HG02884 (cell line): ENCODE measurements around the gene DISP2.

Source experiments
- ATAC-seq: cut with Tn5 transposase; IDR thresholded peaks from one replicate; pipeline ENCODE4 v1.9.1; 2021; ENCODE audit warnings: mild to moderate bottlenecking, moderate library complexity; ENCODE audit not compliant: unreplicated experiment

Gene DISP2

DNA sequence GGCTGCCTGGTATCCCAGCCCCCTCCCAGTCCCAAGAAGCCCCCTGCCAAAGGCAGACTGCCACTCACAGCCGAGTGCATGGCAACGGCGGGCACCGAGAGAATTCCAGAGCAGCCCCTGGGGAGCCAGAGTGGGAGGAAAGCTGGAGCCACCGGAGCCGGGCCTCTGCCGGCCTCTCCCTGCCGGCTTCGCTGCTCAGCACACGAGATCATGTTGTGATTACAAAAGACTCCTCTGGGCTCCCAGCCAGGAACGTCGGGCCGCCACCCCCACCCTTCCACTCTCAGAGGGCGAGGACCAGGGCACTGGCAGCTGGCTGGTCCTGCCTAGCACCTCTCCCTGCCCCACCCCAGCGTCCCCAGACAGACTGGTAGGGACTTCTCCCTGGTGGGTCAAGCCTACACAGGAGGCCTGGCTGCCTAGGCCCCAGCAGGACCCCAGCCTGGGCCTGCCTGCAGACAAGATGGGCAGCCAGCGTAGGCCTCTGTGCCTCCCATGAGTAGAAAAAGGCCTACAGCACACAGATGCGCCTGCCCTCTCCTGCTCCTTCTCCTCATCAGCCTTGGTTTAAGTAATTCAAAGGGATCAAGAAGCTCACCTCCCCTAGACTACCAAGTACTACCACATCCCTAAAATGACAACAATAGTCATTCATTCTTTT lies 17.1 kb upstream of the DISP2 start, which contains the start of gene CCDC9B:
CCDC9B (minus strand) TSS at position 200 of the 661 bp plus-strand sequence; CDS start at position 80, 120 bp downstream.
- ATAC-seq, result no peak

DNA sequence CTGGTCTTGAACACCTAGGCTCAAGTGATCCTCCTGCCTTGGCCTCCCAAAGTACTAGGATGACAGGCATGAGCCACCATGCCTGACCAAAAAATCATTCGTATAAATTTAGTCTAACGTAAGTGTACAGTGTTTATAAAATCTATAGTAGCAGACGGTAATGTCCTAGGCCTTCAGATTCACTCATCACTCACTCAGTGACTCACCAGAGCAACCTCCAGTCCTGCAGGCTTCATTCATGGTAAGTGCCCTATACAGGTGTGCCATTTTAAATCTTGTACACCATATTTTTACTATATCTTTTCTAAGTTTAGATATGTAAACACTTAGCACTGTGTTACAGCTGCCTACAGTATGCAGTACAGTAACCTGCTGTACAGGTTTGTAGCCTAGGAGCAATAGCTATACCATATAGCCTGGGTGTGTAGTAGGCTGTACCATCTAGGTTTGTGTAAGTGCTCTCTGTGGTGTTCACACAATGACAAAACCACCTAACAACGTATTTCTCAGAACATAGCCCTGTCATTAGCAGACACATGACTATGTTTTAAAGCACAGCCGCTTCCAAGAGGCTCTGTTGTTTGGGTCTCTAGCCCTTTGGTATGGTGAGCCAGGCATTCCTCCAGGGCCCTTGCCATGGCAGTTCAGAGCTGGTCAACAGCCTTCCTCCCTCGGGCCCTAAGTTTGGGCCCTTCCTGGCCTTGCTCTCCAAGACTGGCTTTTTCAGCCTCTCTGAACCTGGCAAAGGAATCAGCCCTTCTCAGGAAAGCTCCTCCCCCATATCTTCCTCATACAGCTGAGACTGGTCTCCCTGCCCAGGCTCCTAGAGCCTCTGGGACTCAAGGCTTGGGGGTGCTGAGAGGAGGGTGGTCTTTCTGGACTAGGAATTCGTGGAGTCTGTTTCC lies 15.4 kb upstream of the DISP2 start:
- no peak for ATAC-seq

DNA sequence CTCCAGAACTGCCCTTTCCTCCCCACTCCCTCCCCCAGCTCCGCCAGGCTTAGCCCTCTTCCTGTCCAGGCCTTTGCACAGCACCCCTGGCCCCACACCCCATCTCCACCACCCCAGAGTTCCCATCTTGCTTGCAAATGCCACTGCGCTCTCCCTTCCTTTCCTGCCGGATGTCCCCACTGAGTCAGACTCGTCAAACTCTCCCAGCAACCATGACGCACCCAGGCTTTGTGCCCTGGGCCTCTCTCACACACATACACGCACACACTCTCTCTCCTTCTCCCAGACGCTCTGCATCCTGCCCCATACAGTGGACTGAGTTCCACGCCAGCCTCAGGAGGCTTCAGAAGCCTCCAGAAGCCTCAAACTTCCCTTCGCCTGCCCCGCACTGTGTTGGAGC lies 14.5 kb upstream of the DISP2 start:
- no peak for ATAC-seq

DNA sequence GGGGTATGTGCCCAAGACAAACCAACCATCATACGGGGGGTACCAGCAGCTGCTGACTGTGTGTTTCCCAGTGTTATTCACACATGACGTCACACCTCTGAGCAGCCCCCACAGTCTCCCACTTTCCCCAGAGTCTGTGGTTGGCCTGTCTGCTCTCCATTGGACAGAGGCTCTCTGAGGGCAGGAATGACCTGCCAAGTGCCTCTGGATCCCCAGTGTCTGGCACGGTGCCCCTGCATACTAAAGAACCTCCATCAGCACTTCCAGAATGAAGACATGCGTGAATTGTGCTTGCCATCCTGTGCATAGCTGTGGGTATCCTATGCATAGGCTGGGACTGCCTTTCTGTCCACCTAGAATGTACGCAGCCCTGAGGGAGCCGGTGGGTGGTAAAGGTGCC lies 13.8 kb upstream of the DISP2 start:
- ATAC-seq, result no peak

DNA sequence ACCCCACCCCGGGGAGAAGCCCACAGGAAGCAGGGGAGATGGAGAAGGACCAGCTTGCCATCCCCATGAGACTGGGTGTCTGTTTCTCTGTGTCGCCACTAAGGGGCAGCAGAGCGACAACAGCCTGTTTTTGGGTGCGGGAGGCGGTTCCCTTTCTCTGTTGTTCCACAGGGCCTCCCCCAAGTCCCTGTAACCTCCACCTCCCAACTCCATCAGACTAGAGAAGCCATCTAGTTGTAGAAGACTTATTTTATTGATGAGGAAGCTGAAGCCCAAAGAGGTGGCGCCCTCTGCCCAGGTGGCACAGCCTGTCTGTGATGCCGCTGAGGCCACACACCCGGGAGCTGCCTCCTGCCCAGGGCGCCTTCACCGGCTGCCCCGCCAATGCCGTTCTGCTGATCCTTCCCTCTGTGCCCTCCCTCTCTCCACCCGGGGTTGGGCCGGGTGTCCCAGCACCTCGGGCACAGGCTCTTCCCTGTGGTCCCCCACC lies 13.3 kb upstream of the DISP2 start:
- no peak for ATAC-seq

DNA sequence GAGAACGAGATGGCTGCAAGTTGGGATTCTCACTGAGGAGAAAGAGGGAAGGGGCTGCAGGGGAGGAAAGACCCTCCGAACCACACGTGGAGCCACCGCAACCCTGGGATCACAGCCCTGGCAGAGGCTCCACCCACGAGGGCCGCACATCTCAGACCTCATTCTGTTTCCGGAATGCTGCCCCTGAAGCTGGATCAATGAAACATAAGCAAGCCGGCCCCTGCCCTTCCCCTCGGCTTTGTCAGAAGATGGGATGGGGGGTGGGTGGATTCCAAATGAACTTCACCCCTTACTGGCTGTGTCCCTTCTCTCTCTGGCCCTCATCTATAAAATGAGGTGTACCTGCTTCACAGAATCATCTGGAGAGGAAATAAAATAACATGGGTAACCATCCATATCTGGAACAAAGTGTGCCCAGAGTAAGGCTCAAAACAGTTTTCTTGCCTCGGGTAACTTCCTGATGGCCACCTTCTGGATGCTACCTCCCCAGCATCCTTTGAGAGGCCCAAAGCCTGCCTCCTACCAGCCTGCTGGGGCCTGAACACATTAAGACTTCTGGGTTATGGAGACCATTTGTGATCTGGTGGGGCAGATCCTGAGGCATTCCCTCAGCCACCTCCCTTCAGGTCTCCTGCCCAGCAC lies 12.7 kb upstream of the DISP2 start:
- no peak for ATAC-seq

DNA sequence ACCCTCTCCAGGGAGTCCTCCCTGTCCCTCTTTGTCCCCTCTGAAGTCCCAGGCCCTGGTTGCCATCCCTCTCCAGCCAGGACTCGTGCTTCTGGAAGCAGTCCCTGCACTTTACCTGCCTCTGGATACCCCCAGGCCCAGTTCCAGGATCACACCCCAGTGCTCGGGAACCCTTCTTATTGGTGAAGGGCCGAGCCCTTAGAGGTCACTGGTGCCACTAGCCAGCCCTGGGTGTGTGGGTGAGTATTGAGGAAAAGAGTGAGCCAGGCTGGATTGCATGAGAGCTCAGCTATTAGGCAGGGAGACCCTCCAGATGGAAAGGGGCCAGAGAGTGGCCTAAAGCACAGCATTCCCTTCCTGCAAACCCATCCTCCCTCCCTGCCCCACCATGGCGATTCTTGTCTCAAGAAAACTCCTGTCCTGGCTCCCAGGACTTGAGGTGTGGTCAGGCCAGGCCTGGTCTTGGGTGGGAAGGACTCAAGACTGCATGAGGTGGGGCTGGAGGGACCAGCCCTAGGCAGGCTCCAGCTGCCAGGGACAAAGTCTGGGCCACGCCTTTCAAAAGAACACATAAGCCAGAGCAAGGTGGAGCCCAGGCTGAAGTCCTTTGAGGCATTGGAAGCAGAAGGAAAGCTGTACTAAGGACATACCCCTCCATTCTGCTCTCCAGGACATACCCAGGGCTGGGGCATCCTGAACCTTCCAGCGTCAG lies 12.0 kb upstream of the DISP2 start:
- no peak for ATAC-seq

DNA sequence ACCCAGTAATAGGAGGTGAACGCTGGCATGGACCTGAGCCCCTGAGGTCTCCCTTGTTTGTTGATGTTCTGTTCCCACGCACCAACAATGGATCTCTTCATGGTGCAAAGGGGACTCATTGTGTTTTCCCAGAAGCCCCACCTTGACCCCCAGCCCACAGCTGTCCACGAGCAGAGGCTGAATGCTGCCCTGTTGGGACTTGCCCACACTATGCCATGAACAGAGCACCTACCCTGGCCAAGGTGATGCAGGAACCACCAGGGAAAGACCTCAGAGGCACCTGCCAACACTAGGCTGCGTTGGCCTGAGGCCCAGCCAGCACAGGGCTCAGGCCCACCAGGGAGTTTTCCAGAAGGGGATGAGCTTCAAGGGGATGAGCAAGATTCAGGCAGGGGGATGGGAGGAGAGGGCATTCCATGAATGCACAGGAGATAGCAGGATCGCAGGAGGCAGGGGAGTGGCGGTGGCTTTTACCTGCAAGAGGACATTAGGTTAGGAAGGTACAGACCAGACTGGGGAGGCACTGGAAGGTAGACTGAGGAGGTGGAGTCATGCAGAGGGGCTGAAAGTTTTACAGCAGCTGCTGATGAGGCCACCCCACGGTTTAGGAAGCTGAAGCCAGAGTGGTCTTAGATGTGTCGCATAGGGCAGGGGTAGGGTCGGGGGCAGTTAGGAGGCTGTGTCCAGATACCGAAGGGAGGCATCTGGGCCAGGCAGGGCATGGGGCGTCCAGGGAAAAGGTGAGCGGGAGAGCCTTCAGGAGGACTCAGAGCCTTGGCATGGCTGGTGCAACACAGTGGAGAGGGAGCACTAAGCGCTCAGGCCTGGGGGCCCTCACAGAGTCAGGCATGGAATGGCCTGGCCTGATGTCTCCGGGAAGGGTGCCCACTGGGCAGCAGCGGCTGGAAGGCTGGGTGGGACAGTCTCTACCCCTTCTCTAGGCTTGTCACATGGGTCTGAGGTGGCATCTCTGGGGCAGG lies 11.2 kb upstream of the DISP2 start:
- no peak for ATAC-seq

DNA sequence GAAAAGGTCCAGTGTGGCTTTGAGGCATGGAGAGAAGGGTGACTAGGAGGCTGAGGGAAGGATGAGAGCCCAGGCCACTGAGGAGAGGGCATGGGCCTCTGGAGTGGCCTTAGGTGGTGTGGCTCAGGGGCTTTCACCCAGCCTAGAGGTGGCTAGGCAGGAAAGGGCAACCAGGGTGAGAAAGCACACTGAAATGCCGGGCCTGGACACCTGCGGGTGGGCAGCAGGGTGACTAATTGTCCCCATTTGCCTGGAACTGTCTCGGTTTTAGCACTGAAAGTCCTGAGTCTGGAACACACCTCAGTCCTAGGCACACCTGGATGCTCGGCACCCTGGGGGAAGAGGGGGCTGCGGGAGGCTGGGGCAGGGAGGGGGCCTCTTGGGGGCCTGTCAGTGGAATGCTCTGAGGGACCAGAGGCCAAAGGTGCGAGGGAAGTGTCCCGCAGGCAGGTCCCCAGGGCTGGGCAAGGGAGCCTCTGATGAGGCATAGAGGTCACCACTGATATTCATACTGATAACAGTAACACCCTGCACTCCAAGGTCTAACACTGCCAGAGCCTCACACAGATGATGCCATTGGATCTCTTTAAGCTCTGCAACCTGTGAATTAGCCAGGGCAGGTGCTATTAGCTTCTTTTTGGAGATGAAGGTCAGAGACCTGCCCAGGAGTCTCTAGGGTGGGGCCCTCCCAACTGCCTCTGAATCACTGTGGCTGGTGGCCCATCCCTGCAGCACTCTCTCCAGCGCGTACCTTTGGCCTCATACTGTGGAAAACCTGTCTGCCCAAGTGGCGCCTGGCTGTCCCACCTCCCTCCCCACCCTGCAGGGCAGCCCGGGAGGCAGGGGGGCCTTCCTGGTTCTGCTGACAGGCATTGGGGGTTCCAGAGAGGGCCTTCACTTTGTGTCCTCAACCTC lies 10.2 kb upstream of the DISP2 start:
- ATAC-seq, result no peak

DNA sequence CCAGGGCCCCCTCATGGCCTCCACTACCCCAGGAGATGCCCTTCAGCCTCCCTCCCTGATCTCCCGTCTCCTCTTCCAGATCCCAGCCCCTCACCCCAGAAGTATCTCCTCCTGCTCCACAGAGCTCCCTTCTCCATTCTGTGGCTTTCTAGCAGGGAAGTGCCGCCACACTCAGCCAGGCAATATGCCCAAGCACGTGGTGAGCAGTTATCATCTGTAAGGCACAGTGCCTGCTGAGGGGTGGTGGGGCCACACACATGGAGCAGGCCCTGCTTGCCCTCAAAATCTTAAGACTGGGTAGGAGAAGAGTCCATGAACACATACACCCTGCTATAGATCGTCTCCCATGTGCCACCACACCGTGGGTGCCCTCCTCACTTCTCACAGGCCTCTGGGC lies 9.5 kb upstream of the DISP2 start:
- no peak for ATAC-seq

DNA sequence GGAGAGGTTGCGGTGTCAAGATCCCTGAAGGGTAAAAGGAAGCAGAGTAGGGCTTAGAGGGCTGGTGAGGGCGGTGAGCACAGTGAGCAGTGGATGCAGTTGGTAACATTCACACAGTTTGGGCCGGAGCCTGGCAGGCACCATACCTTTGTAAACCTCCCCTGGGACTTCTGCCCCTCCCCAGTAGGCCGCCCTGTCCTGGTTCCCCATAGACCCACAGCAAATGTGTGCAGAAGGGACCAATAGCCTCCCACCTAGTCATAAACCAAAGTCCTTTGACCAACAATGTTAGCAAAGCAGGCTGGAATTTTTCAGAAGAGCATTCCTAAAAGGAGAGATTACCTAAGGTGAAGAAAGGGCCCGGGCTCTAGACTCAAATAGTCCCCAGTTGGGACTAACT lies 8.9 kb upstream of the DISP2 start:
- ATAC-seq, result no peak

DNA sequence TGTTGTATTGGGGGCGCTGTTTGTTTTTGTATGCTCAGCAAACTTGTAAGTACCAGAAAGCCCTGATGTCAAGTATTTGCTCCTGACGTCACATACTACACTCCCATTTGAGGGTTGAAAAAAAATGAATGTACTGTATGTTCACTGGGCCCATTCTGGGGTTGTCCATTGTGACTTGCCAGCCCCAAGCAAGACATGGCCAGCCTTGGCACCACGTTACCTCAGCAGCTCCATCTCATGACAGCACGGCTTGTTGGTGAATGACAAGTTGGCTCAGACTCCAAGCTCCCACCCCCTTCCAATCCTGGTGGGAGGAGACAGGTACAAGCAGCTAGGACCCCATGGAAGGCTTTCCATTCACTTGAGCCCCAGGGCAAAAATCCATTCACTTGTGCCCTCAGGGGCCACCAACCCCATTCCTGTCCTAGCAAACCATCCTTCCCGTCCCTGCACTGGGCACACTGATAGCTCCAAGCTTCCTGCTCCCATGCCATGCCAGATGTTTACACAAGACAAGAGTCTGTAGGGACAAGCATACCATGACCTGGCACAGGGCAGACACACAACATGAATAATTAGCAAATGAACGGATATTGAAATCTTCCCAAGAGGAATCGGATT lies 5.6 kb upstream of the DISP2 start:
- no peak for ATAC-seq

DNA sequence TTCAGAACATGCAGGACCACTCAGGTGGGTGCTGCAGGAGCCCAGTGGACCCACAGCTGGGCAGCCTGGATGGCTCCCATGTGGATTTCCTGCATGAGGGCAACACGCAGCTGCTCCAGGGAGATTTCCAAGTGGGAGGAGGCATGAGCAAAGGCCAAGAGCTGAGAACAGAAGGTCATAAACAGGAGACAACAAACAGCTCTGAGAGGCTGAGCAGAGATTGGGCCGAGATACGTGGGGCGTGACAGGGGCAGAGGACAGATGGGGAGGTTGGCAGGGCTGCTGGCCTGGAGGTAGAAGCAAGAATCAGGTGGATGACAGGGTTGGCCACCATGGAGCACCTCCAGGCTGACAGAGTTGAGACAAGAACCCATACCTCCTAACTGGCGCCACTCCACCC lies 4.3 kb upstream of the DISP2 start:
- ATAC-seq, result no peak

DNA sequence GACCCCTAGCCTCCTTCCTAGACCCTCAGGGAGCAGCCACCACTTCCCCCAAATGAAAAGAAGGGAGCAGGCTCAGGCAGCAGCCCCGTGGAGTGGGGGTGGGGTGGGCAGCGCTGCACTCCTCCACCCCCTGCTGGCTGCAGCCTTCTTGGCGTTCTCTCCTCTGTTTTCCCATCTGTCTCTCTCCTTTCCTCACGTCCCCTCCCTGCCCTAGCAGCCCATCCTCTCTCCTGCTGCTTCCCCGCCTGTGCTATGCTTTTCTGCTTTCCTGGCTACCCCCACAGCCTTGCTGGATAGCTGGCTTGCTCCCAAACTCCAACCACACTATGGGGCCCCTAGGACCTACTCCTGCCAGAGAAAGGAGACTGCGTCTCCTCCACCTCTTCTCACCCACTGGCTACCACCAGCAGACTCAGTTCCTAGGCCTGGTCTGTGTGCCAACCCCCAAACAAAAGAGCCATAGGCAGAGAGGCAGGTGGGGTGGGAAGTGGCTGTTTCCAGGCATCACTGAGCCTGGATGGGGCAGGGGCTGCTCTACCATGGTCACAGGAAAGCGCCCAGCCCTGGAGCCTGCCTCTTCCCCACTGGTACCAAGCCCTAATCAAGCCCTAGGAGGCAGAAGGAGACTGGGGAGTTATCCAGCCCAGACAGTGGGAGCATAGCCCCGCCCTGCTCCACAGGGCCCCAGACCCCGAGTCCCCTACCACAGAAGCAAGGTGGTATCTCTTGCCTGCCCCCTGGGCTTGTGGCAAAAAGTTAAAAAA lies 3.4 kb upstream of the DISP2 start:
- ATAC-seq, result no peak

DNA sequence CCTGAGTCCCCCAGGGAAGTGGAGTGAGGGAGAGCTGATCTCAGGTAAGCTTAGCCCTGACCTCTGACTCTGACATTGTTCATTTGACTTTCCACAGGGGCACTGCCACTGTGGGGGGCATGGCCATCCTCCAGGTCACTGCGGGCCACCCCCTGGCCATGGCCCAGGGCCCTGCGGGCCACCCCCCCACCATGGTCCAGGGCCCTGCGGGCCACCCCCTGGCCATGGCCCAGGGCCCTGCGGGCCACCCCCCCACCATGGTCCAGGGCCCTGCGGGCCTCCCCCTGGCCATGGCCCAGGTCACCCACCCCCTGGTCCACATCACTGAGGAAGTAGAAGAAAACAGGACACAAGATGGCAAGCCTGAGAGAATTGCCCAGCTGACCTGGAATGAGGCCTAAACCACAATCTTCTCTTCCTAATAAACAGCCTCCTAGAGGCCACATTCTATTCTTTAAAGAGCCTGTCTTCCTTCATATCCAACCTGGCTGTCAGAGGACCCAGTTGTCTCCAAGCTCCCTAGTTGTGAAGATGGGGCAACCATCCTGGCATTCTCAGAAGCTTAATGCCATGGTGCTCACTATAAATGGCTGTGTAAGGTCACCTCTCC lies 1.9 kb upstream of the DISP2 start:
- no peak for ATAC-seq

DNA sequence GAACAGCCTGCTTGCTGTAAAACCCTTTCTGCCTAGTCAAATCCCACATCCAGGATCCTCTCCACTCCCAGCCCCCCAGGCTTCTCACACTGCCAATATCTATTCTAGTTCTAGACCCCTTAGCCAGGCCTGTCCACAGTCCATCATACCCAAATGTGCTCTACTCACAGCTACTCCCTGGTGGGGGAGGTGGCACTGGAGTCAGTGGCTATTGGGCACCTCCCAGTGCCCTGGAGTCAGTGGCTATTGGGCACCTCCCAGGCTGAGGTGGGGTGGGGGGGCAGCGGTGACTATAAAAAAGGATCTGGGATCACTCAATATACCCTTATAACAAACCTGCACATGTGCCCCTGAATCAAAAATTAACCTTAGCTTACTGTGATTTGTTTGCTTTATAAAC lies 773 bp upstream of the DISP2 start:
- no peak for ATAC-seq
